ENCODE measurements around the gene GID8. TPM values are rescaled to one million over a fixed set of nuclear protein-coding genes. Genes with fewer than 3 reads are reported as not detected.

GID8 gene
- total and polyA plus RNA-seq, 9 of the 15 experiments (the other 6 are each of a cell fraction or from before 2014, with no cell fraction given), result 7.5 to 31.6 (median 22.2) TPM

GRCh38 chr20:62925420-62926228, 12.3 kb upstream of the GID8 start (continued):
- TF ChIP-seq FOXP4 (CRISPR knock-in tag; IDR thresholded peaks at IDR 0.05; ENCODE audit: borderline replicate concordance) (no peak), TBP (optimal IDR thresholded peaks at IDR 0.05; ENCODE audit: low read depth, low read length) (peak; percentile 21), NCOA2 (IDR thresholded peaks at IDR 0.05; ENCODE audit: partially characterized antibody in 2 of 2) (no peak), HEY1 (CRISPR knock-in tag; IDR thresholded peaks at IDR 0.05; ENCODE audit: borderline replicate concordance) (no peak), CBFB (CRISPR knock-in tag; IDR thresholded peaks at IDR 0.05) (no peak), ELK3 (CRISPR knock-in tag; IDR thresholded peaks at IDR 0.05) (no peak), ZNF609 (CRISPR knock-in tag; IDR thresholded peaks at IDR 0.05; ENCODE audit: borderline replicate concordance) (no peak), CHD1 (IDR thresholded peaks at IDR 0.05; ENCODE audit: low read length) (no peak), MIER1 (IDR thresholded peaks at IDR 0.05; ENCODE audit: low read depth) (no peak), OTX1 (CRISPR knock-in tag; IDR thresholded peaks at IDR 0.05) (no peak), HDGF (IDR thresholded peaks at IDR 0.05) (no peak), ARID2 (IDR thresholded peaks at IDR 0.05) (no peak), RFX1 (IDR thresholded peaks at IDR 0.05) (no peak), CBX8 (IDR thresholded peaks at IDR 0.05; ENCODE audit: borderline replicate concordance, extremely low read depth, low read depth, low read length, poor library complexity, severe bottlenecking) (no peak), GATAD2A (IDR thresholded peaks at IDR 0.05) (no peak), KAT8 (IDR thresholded peaks at IDR 0.05; ENCODE audit: low read depth) (no peak), HDAC2 (IDR thresholded peaks at IDR 0.05) (no peak), ZNF408 (CRISPR knock-in tag; IDR thresholded peaks at IDR 0.05; ENCODE audit: low read depth) (no peak), DLX4 (CRISPR knock-in tag; IDR thresholded peaks at IDR 0.05) (no peak)
